ENCODE results near the gene CUX1.

- TF ChIP-seq CTCF (IDR thresholded peaks at IDR 0.05) (no peak), POLR2A (IDR thresholded peaks at IDR 0.05) (no peak)
Measured at GRCh38 chr7:102072636-102073209, 255.3 kb downstream of the CUX1 start.

All from uterus (tissue), 2 donors.